Upper lobe of right lung (tissue), 1 donor: ENCODE measurements around the gene P3H2. TPM values are rescaled to one million over a fixed set of nuclear protein-coding genes. Genes with fewer than 3 reads are reported as not detected.

Experiments used
- ATAC-seq: fragments of 200-7000 bp; cut with Tn5 transposase; one replicate; pipeline ENCODE4 v1.9.1; 2020; ENCODE audit warnings: mild to moderate bottlenecking, moderate library complexity
- DNase-seq: peaks from one replicate; pipeline ENCODE4 v3.0.0-alpha.2; 2020
- H3K27ac ChIP-seq: fragments of 200-600 bp; one replicate; pipeline ENCODE4 v1.8.0; 2022
- H3K27me3 ChIP-seq: fragments of 200-600 bp; one replicate; pipeline ENCODE4 v1.8.0; 2022; ENCODE audit warnings: mild to moderate bottlenecking
- H3K36me3 ChIP-seq: fragments of 200-600 bp; one replicate; pipeline ENCODE4 v1.8.0; 2022
- H3K4me1 ChIP-seq: fragments of 200-600 bp; one replicate; pipeline ENCODE4 v1.8.0; 2022
- H3K4me3 ChIP-seq: fragments of 200-600 bp; one replicate; pipeline ENCODE4 v1.8.0; 2022; ENCODE audit warnings: mild to moderate bottlenecking
- H3K9me3 ChIP-seq: fragments of 200-600 bp; one replicate; pipeline ENCODE4 v1.8.0; 2022
- intact Hi-C: fragments of 100-400 bp; cut with DNase I; formaldehyde crosslinking; loops from one replicate; pipeline ENCODE4 v1.11.0; 2022
- total RNA-seq: library from RNA; stranded (reverse); fragmentation: NEBNext Ultra II Directional; extraction: Animal tissue kit (Norgen Biotek cat#: 25700); gene quantifications from one replicate; pipeline ENCODE4 v1.2.1, GENCODE V29; 2021
- TF ChIP-seq, protein P1 (sequence below): fragments of 200-600 bp; IDR thresholded peaks from one replicate; pipeline ENCODE4 v1.8.0; 2022; ENCODE audit warnings: antibody characterized with exemption
- donor health status: DM: no; HTN: yes; CAD: no; lungs with severe emphysema.

The P3H2 gene
- total RNA-seq, 1 donor from 2014 or later, result 79.0 TPM

DNA sequence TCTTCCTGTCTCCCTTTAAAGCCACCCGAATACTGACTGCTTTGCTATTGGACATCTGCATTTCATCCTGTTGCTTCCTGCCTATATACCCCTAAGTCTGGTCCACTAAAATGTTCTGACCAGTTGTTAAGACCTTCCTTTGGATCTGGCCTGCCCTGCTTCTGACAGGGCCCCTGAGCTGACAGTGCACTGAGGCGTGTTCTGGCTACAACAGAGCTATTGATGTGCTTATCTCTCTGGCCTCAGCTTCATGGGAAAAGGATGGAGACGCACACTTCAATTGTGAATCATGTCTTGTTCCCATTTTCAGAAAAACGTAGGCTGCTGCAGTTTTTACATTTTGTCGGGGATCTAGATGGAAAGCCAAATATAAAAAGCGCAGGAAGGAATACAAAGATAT lies 7.1 kb upstream of the P3H2 start:
- Histone ChIP-seq H3K9me3 (no peaks in the 10 kb centered on the region), H3K36me3 (no peaks in the 10 kb centered on the region), H3K27ac (no peak overlapping the region), H3K4me3 (no peak overlapping the region), H3K4me1 (no peaks in the 10 kb centered on the region), H3K27me3 (no peaks in the 10 kb centered on the region)
- DNase-seq, result no peak
- ATAC-seq, result no peak
- intact Hi-C loops, result no loop called here
- TF ChIP-seq, protein P1, sequence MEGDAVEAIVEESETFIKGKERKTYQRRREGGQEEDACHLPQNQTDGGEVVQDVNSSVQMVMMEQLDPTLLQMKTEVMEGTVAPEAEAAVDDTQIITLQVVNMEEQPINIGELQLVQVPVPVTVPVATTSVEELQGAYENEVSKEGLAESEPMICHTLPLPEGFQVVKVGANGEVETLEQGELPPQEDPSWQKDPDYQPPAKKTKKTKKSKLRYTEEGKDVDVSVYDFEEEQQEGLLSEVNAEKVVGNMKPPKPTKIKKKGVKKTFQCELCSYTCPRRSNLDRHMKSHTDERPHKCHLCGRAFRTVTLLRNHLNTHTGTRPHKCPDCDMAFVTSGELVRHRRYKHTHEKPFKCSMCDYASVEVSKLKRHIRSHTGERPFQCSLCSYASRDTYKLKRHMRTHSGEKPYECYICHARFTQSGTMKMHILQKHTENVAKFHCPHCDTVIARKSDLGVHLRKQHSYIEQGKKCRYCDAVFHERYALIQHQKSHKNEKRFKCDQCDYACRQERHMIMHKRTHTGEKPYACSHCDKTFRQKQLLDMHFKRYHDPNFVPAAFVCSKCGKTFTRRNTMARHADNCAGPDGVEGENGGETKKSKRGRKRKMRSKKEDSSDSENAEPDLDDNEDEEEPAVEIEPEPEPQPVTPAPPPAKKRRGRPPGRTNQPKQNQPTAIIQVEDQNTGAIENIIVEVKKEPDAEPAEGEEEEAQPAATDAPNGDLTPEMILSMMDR, result no peak

DNA sequence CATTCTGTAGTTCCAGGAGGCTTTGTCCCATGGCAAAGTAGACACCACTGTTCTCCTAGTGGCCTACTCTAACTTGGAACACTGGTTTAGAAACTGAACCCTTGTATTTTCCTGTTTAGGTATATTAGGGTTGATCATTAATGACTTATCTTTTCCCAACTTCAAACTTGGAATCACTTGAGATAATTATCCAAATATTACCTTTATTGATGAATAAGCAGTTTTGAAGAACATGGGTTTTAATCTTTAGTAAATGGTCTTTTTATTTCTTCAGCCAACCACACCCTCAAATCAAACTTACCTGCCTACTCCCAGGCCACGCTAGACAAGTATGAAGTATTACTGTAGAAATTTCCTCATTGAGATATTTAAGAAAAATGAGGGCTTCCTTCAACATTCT lies 6.5 kb upstream of the P3H2 start:
- H3K27ac ChIP-seq, result no peak overlapping the region
- no peaks in the 10 kb centered on the region for H3K27me3 ChIP-seq
- H3K4me1 ChIP-seq, result no peaks in the 10 kb centered on the region
- no peaks in the 10 kb centered on the region for H3K9me3 ChIP-seq
- TF ChIP-seq, protein P1, result no peak
- no peak for DNase-seq
- H3K4me3 ChIP-seq, result no peak overlapping the region
- no peaks in the 10 kb centered on the region for H3K36me3 ChIP-seq
- ATAC-seq, result no peak
- intact Hi-C loops, result no loop called here

DNA sequence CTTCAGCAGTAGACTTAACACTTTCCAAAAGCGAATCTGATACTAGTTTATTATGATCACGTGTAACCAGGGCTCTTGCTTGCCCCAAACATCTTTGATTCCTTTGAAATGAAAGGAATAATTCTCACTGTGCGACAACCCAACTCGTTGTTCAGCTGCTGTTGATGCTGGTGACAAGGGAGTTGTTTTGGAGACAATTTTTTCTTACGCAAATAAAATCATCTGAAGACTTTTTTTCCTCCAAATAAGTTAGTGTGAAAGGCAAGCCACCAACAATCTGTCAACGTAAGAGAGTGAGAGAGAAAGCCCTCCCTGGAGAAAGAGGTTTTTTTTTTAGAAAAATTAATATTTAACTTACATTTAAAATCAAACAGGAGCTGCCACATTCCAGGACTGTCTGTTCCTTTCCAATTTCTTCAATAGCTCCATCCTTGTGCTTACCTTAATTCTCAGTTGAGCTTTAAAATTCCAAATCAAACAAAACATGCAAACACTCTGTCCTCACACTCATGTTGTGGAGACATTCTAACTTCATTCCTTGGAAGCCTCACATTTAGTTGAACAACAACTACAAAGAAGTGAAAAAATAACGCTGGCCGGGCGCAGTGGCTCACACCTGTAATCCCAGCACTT lies 4.9 kb upstream of the P3H2 start:
- no peaks in the 10 kb centered on the region for H3K27me3 ChIP-seq
- peak; percentile 29 for ATAC-seq
- H3K27ac ChIP-seq, result peak overlapping the region; percentile 55
- no peak for DNase-seq
- H3K9me3 ChIP-seq, result no peaks in the 10 kb centered on the region
- peaks cover 8% of the 10 kb centered on the region for H3K4me1 ChIP-seq
- H3K4me3 ChIP-seq, result no peak overlapping the region
- TF ChIP-seq, protein P1, result no peak
- intact Hi-C loops, result no loop called here
- H3K36me3 ChIP-seq, result no peaks in the 10 kb centered on the region

DNA sequence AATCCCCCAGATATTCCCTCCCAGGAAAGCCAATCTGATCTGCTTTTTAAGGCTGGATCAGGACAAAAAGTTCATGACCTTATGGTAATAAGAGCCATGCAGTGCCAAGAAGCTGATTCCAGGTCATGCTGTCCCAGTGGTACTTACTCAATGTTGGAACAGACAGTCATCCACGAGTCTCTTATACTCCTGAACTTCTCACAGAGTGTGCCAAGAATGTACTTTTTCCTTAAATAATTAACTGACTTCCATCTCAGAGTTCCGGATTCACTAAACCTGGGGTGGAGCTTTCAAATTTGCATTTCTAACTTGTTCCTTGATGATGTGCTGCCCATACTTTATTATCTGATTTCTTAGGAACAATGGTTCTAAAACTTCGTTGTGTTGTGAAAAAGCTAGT lies 3.4 kb upstream of the P3H2 start:
- intact Hi-C loops, result no loop called here
- DNase-seq, result no peak
- no peak overlapping the region for H3K4me3 ChIP-seq

DNA sequence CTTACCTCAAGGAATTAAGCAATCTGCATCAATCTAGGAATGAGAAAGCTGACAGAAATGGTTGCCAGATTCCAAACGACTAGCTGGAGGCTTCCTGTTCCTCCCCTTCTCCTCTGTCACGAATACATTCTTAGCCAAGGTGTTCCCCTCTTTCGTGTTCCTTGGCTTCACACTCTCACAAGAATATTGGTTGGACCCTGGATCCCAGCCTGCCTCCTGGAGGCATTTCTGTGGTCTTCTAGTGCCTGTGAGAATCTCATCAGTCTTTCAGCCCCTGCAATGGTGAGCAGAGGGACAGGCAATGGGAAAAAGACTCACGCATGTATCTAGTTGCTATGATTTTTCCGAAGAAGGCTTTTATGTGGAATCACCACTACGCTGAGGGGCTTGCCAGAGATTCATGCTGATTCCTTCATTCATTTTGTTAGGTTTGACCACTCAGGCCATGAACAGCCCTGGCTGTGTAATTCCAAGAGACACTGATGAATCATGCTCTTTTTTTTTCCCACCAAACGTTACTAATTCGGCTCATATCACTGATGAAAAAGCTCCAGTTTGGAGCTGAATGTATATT lies 1.6 kb upstream of the P3H2 start:
- no peaks in the 10 kb centered on the region for H3K36me3 ChIP-seq
- no peak overlapping the region for H3K4me3 ChIP-seq
- TF ChIP-seq, protein P1, result no peak
- H3K4me1 ChIP-seq, result peaks cover 8% of the 10 kb centered on the region
- H3K9me3 ChIP-seq, result no peaks in the 10 kb centered on the region
- intact Hi-C loops, result no loop called here
- no peak overlapping the region for H3K27ac ChIP-seq
- ATAC-seq (no peak), DNase-seq (no peak)
- no peaks in the 10 kb centered on the region for H3K27me3 ChIP-seq

More for the DNA sequence above, 3.4 kb upstream of the P3H2 start:
- H3K9me3 ChIP-seq, result no peaks in the 10 kb centered on the region
- H3K4me1 ChIP-seq, result peaks cover 8% of the 10 kb centered on the region
- TF ChIP-seq, protein P1, result no peak
- H3K27ac ChIP-seq, result no peak overlapping the region
- no peaks in the 10 kb centered on the region for H3K36me3 ChIP-seq
- no peaks in the 10 kb centered on the region for H3K27me3 ChIP-seq
- ATAC-seq, result peak; percentile 28
